ENCODE measurements around the gene RHOF.

RHOF gene

GRCh38 chr12:121804417-121805111 lies 11.1 kb upstream of the RHOF start:
- no peak for FAIRE-seq

- FAIRE-seq, result no peak
These were observed 10.5 kb upstream of the RHOF start, which contains the start of gene SETD1B for GRCh38 chr12:121803861-121804416. Gene SETD1B, plus strand, starts transcription at chr12:121804009. Its CDS starts 729 bp downstream, at chr12:121804738.

GRCh38 chr12:121802843-121803698 lies 9.6 kb upstream of the RHOF start:
- peak; percentile 86 for FAIRE-seq

- FAIRE-seq, result no peak
These were observed 9.0 kb upstream of the RHOF start for GRCh38 chr12:121802485-121802842.

GRCh38 chr12:121801595-121802484 lies 8.4 kb upstream of the RHOF start:
- FAIRE-seq, result peak; percentile 9

GRCh38 chr12:121800694-121801594 lies 7.5 kb upstream of the RHOF start:
- no peak for FAIRE-seq

- no peak for FAIRE-seq
These were observed 6.6 kb upstream of the RHOF start for GRCh38 chr12:121799842-121800693.

- FAIRE-seq, result no peak
These were observed 5.8 kb upstream of the RHOF start for GRCh38 chr12:121799156-121799841.

- no peak for FAIRE-seq
These were observed 5.3 kb upstream of the RHOF start for GRCh38 chr12:121798787-121799155.

GRCh38 chr12:121797937-121798786 lies 4.7 kb upstream of the RHOF start:
- FAIRE-seq, result no peak

GRCh38 chr12:121796855-121797751 lies 3.6 kb upstream of the RHOF start:
- no peak for FAIRE-seq

GRCh38 chr12:121795034-121795968 lies 1.8 kb upstream of the RHOF start:
- no peak for FAIRE-seq

- FAIRE-seq, result no peak
These were observed 1.1 kb upstream of the RHOF start for GRCh38 chr12:121794534-121795033.

GRCh38 chr12:121793838-121794533 lies 498 bp upstream of the RHOF start:
- no peak for FAIRE-seq

GRCh38 chr12:121792607-121793439 lies 665 bp downstream of the RHOF start:
- FAIRE-seq, result no peak
